Measurements from ENCODE around the gene RNF169.

RNF169 gene

DNA sequence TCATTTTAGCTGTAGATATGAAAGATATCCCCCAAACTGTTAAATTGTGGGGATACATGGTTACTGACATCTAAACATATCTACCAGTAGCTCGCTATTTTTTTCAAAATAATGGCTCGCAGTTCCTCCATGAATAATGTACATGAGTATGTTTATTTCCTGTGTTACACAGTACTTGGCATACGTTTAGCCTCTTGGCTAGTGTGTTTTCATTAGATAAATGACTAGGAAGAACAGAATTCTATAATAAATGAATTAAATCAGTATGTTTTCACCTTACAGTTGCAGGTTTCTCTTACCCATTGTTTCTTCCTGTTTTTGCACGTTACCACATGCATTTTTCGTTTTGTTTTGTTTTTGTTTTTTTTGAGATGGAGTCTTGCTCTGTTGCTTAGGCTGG is 21.8 kb downstream of the RNF169 start:
- no peak for DNase-seq

- DNase-seq = no peak
Observed at GRCh38 chr11:74771139-74771538, 22.5 kb downstream of the RNF169 start.

GRCh38 chr11:74773476-74773875 is 24.8 kb downstream of the RNF169 start:
- no peak for DNase-seq

DNA sequence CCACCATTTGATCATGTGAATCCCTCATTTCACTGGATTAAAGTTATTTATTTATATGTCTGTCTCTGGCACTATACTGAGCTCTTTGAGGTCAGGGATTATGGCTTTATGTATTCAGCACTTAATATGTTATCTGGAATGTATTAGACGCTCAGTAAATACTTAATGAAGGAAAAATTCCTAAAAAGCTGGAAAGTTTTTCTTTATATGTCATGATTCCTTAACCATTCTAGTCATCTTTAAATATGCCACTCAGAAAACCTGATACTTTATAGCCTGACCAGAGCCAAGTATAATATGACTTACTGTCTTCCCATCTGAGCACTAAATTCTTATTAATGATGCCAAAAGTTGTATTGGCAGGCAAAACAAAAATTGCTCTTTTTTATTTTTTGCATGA is 27.1 kb downstream of the RNF169 start:
- no peak for DNase-seq

GRCh38 chr11:74776546-74776945 is 27.9 kb downstream of the RNF169 start:
- no peak for DNase-seq

- no peak for DNase-seq
Observed at GRCh38 chr11:74777038-74777437, 28.4 kb downstream of the RNF169 start.

- no peak for DNase-seq
Observed at GRCh38 chr11:74777877-74778276, 29.2 kb downstream of the RNF169 start.

DNA sequence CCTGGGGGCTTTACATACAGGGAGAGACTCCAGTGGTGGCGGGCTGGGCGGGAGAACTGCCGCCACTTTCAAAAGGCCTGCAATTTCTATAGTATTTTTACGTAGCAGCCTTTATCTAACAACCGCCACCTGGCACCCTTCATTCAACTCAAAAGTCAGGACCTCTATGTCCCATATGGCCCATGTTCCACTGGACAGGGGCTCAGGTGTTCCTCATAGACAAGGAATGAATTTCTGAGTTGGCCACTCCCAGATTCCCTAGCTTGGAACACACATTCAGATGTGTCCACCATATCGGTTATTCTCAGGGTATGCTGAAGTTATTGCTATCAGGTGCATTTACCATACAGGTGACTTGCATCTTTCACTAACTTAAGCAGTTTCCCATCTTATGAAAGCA is 29.9 kb downstream of the RNF169 start:
- no peak for DNase-seq

DNA sequence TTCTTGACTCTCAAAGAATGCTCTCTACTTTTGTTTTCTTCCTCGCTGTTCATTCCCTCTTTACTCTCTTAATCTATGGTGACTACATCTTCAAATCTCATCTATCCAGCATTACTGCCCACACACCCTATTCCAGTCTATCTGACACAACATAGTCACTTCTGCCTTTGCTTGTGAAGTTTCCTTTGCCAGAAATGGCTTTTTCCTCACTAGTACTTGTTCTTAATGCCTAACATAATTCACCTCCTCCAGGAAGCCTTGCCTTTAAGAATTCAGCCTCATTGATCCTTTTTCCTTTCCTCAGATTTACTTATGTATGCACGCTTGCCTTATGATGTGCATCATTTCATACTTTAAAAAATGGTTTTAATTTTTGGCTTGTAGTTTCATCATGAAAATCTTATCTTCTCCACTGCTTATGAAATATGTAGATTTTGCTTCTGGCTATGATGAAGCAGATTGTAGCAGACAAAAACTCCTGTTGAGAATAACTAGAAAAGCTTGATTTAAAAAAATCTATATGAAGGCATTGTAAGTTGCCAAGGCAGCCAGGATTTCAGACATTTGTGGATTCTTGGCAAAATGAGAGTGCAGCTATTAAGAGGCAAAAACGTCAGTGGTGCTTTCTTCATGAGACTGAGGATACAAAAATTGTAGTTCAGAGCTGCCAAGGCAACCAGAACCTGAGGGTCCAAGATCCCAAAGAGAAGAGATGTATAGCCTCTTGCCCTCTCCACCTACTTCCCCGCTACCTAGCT is 31.8 kb downstream of the RNF169 start:
- no peak for DNase-seq

- DNase-seq = no peak
Observed at GRCh38 chr11:74783241-74783871, 34.7 kb downstream of the RNF169 start.

GRCh38 chr11:74784234-74784633 is 35.6 kb downstream of the RNF169 start:
- DNase-seq = no peak

DNA sequence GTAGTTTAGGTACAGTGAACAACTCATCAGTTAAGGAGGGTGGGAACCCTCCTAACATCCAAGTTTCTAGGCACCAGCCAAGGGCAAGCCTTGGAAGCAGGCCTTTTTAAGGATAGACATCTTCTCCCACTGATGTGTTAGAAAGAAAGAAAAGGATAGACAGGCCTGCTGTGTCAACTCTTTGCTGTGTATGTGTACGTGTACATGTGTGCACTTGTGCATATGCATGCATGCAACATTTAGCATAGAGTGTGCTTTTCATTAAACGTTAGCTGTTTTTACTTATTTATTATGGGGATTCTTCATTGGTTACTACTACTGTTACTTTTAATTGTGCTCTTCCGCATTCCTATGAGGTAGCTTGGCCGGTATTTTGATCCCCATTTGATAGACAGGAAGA is 36.1 kb downstream of the RNF169 start:
- DNase-seq = no peak

DNA sequence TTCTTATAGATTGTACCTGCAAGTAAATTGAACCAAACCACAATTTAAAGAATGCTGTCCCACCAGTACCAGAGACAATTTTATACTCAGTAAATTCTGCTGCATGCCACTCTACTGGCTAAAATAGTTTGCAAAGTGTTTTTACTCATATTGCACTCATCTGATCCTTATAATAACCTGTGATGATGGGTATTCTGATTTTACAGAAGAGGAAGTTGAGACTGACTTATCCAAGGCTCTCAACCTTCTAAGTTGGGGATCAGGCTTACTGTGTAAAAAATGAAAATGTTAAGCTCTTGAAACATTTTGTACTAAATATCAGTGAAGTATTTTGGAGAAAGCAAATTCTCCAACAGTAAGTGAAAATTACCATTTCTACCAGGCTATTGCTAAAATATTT is 37.9 kb downstream of the RNF169 start:
- no peak for DNase-seq

DNA sequence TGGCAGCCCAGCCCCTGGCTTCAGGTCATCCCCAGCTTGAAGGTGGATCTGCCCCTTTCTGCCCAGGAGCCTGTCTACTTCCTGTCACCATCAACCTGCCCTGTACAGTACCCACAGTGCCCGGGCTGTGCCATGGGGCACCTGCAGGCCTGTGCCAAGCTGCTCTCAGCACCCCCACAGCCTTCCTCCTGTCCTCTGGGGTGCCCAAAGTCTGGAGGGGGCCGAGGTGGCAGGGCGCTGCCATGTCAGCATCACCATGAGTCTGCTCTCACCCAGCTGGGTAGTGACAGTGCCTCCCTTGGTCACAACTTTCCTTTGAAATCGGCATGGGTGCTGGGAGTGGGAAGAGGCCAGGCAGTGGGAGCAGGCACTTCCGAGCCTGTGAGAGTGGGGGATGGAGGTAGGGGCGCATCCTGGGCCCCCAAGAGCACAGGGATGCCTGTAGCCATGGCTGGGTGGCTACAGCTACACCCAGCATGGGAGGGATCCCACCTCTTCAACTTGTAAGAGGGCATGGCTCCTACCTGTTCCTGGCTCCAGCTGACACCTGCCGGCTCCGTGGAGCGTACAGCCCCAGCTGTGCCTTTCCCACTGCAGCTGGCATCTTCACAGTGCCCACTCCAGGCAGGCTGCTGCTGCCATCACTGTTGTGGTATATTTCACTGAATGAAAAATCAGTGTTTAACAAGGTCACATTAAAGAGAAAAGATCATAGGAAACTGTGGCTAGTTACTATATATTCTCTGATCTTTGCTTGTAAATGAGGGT is 42.9 kb downstream of the RNF169 start:
- no peak for DNase-seq

DNA sequence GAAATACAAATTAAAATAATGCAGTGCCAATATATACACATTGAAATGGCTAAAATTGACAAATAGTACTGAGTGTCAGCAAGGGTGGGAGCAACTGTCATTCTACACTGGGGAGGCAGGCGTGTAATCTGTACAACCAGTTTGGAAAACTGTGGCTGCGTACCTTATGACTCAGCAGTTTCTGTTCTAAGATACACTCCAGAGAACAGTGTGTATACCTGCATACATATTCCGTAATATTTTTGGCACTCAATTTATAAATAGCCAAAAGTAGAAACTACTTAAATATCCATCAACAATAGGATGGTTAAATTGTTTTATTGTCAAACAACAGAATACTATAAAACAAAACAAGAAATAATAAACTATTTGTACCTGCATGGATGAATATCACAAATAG is 57.6 kb downstream of the RNF169 start:
- no peak for DNase-seq

GRCh38 chr11:74809801-74810200 is 61.2 kb downstream of the RNF169 start:
- no peak for DNase-seq

DNA sequence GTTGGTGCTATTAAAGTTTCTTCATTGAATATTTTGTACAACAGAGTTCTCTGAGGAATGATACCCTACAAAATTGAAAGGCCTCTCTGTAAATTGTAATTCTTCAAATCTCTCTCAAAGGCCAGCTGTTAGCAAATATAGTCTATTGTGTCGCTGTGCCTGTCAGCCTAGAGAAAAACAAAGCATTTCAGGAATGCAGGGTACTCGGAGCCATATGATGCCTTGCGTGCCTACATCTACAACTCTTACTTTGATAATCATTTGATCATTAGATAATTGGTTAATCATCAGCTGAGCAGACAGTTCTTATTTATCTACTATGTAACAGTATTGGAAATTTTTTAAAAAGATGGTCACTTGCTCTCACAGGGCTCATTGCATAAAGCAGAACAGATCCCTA is 67.3 kb downstream of the RNF169 start:
- no peak for DNase-seq

DNA sequence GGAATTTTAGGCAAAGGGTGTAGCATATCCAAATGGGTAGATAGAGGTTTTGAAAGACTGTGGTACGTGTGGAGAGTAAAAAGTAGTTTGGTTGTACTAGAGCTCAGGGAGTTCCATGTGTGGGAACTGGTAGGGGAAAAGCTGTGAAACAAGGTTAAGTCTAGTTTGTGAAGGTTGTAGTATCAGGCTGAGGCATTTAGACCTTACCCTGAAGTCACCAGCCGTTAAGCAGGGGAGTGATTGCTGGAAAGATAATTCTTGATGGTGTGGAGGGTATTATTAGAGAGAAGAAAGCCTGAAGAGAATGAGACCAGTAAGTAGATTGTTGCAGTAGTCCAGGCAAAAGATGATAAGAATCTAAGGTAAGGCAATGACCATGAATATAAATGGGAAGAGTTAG is 68.0 kb downstream of the RNF169 start:
- no peak for DNase-seq

DNA sequence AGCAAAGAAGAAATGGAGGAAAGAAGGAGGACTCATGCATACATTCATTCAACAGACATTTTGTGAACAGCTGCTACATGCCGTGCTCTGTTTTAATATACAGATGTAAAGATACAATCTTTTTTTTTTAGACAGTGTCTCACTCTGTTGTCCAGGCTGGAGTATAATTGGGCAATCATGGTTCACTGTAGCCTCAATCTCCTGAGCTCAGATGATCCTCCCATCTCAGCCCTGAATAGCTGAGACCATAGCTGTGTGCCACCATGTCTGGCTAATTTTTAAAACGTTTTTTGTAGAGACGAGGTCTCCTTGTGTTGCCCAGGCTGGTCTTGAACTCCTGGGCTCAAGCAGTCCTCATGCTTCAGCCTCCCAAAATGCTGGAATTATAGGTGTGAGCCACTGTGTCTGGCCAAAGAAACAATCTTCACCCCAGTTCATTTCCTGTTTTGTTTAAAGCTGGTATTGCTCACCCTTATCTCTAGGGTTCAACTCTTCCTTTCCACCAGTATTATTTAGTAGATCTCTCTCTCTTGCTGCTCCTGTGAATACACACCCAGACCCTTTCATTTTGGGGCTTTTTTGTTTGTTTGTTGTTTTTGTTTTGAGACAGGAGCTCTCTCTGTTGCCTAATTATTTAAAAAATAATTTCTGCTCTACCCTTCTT is 69.8 kb downstream of the RNF169 start:
- DNase-seq = no peak

DNA sequence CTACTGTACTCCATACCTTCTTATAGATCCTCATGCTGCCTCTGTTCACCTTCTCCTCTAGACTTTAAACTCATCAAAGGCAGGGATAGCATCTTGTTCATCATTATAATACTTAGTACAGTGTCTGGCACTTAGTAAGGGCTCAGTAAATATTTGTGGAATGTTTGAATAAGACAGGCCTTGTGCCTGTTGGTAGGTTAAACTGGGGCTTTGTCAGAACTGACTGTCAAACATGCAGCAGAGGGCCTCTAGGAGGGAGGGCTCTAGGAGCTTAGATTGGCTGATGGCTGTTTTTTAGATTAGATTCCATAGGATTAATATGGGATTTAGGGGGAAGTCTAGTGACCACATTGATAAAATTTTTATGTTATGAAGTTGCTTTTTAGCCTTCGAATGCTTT is 70.8 kb downstream of the RNF169 start:
- DNase-seq = no peak

DNA sequence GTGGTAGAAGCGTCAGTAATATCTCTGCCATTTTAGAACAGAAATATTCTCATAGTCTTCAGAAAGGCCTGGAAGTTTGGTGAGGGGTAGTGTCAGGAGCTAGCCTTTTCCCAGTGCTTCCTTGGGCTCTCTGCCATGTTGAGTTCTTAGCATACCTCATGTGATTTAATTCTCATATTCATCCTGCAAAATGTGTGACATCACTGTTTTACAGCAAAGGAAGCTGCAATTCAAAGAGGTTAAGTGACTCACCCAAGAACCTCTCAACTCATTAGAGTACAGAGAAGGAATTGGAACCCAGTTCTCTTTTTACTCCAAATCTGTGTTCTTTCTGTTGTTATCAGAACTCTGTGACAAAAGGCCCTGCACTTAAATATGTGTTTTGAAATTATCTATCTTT is 72.1 kb downstream of the RNF169 start:
- DNase-seq = no peak

DNA sequence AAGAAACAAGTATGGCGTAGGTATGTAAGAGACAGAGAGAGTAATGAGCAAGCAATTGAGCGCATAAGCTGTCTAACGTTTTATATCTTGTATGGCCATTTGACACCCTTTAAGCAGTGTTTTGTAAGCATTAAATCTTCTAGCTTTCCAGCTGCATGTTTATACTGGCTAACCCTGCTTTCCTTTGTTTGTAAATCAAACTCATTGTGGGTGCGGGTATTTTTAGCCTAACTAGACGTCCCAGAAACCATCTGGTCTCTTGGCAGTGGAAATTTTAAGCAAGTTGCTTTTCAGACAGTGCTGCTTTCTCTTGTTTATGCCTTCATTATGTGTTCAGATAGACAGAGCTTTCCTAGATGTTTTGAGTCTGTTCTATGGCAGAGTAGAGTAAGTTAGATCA is 73.5 kb downstream of the RNF169 start:
- no peak for DNase-seq

DNA sequence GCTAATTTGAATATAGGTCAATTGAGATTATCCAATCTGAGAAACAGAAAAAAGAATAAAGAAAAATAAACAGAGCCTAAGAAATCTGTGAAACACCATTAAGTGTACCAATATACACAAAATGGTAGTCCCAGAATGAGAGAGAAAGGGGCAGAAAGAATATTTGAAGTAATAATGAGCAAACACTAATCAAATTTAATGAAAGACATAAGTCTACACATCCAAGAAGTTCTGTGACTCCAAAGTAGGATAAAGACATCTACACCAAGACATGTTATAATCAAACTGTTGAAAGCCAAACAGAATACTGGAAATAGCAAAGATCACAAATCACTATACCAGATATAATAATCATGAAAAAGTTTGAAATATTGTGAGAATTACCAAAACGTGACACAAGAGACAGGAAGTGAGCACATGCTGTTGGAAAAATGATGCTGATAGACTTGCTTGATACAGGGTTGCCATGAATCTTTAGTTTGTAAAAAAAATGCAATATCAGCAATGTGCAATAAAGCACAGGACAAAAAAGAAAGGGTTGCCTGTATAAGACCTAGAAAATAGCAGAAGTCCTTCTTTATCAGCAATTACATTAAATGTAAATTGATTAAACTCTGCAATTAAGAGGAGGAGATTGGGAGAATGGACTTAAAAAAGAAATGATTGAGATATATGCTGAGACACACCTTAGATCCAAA is 75.8 kb downstream of the RNF169 start:
- no peak for DNase-seq
